Endothelial cell of umbilical vein (primary cell): ENCODE measurements around the gene PCBD2. TPM values are rescaled to one million over a fixed set of nuclear protein-coding genes. Genes with fewer than 3 reads are reported as not detected.

Experiments used
- BruUV-seq: library from RNA; stranded (reverse); fragments of 400-500 nt; replicated peaks from 2 replicates; lab custom pipeline; 2021; lab: Mats Ljungman, UMichigan
- CTCF ChIA-PET: fragments of 300-600, 350-600 bp; sonication (Branson Sonifier 250); formaldehyde crosslinking; loops from one replicate; lab custom pipeline; 2021; ENCODE audit warnings: antibody characterized with exemption, inconsistent platforms; lab: Charles Lee
- POLR2A ChIA-PET: fragments of 300-600, 350-600 bp; sonication (Branson Sonifier 250); formaldehyde crosslinking; loops from one replicate; lab custom pipeline; 2021; ENCODE audit warnings: antibody characterized with exemption, inconsistent platforms; lab: Charles Lee
- DNase-seq: peaks from one replicate; pipeline ENCODE4 v3.0.0-alpha.2; 2011; ENCODE audit warnings: low read depth, low spot score
- FAIRE-seq: peaks from 2 replicates; lab custom pipeline; 2011; peaks lifted over from hg19 to GRCh38; lab: Jason Lieb, UNC
- H2AFZ ChIP-seq: 2 replicates; pipeline ENCODE4 v1.6.0; 2012; ENCODE audit warnings: low read depth, low read length, control low read depth, inconsistent platforms
- H3K27ac ChIP-seq: 2 replicates; pipeline ENCODE4 v1.5.1; 2011; ENCODE audit warnings: low read depth, mild to moderate bottlenecking, control low read depth, low read length, moderate library complexity; ENCODE audit not compliant: insufficient read depth
- H3K27me3 ChIP-seq, 2 experiments: 2 replicates each; pipeline versions ENCODE4 v1.6.0 to v1.6.1; 2011; ENCODE audit warnings: low read length in 2 of 2, mixed read lengths in 1 of 2; ENCODE audit not compliant: control insufficient read depth in 2 of 2, insufficient read depth in 2 of 2
- H3K36me3 ChIP-seq, 2 experiments: 2 replicates in 1 of 2; 3 replicates in 1 of 2; pipeline ENCODE4 v1.5.1; 2011; ENCODE audit warnings: low read length in 2 of 2, mild to moderate bottlenecking in 1 of 2, moderate library complexity in 1 of 2; ENCODE audit not compliant: control insufficient read depth in 2 of 2, insufficient read depth in 2 of 2; ENCODE audit errors: extremely low read depth in 1 of 2
- H3K4me1 ChIP-seq: 3 replicates; pipeline ENCODE4 v1.5.1; 2011; ENCODE audit warnings: mild to moderate bottlenecking, low read length; ENCODE audit not compliant: control insufficient read depth, insufficient read depth; ENCODE audit errors: extremely low read depth
- H3K4me2 ChIP-seq: 2 replicates; pipeline ENCODE4 v1.6.1; 2011; ENCODE audit warnings: low read length, control low read depth, mixed read lengths; ENCODE audit not compliant: insufficient read depth
- H3K4me3 ChIP-seq, 3 experiments: fragments of 200-600 bp in 1 of 3; sonication (generic), shearing (Covaris generic) in 1 of 3; replicated peaks in 1 of 3; 2 replicates each; pipeline ENCODE4 v1.5.1; 2011 to 2016; ENCODE audit warnings: control low read depth in 3 of 3, low read length in 3 of 3, mild to moderate bottlenecking in 2 of 3, inconsistent platforms in 1 of 3, low read depth in 1 of 3, moderate library complexity in 1 of 3; ENCODE audit not compliant: insufficient read depth in 1 of 3
- H3K79me2 ChIP-seq: 2 replicates; pipeline ENCODE4 v1.6.0; 2012; ENCODE audit warnings: low read length, inconsistent platforms; ENCODE audit not compliant: control insufficient read depth, insufficient read depth
- H3K9ac ChIP-seq: replicated peaks from 2 replicates; pipeline ENCODE3; 2011; ENCODE audit warnings: low read length, control low read depth; ENCODE audit not compliant: insufficient read depth; ENCODE audit errors: extremely low read depth
- H3K9me1 ChIP-seq: replicated peaks from 3 replicates; pipeline ENCODE4 v1.6.0; 2011; ENCODE audit warnings: mild to moderate bottlenecking, low read length; ENCODE audit not compliant: control insufficient read depth, insufficient read depth; ENCODE audit errors: extremely low read depth
- H3K9me3 ChIP-seq: replicated peaks from 2 replicates; pipeline ENCODE4 v1.5.1; 2012; ENCODE audit warnings: low read length, inconsistent platforms; ENCODE audit not compliant: control insufficient read depth, insufficient read depth
- H4K20me1 ChIP-seq: replicated peaks from 2 replicates; pipeline ENCODE3; 2011; ENCODE audit warnings: mild to moderate bottlenecking, low read length; ENCODE audit not compliant: control insufficient read depth, insufficient read depth; ENCODE audit errors: extremely low read depth
- EZH2 ChIP-seq: IDR thresholded peaks from 2 replicates; pipeline ENCODE4 v1.6.1; 2012; ENCODE audit warnings: borderline replicate concordance, low read depth, mild to moderate bottlenecking, moderate library complexity, low read length, inconsistent platforms; ENCODE audit not compliant: severe bottlenecking
- FOS ChIP-seq: IDR thresholded peaks from 2 replicates; pipeline ENCODE4 v1.6.1; 2011; ENCODE audit warnings: mild to moderate bottlenecking, low read length, moderate library complexity, borderline replicate concordance; ENCODE audit not compliant: insufficient read depth
- GATA2 ChIP-seq: IDR thresholded peaks from 2 replicates; pipeline ENCODE4 v1.7.0; 2011; ENCODE audit warnings: low read depth, mild to moderate bottlenecking, moderate library complexity, mixed read lengths, low read length; ENCODE audit not compliant: insufficient read length, insufficient read depth
- JUN ChIP-seq: IDR thresholded peaks from 2 replicates; pipeline ENCODE4 v1.6.1; 2011; ENCODE audit warnings: borderline replicate concordance, low read depth; ENCODE audit not compliant: insufficient read length, insufficient read depth
- MAX ChIP-seq: IDR thresholded peaks from 2 replicates; pipeline ENCODE4 v1.6.1; 2011; ENCODE audit not compliant: insufficient read depth, insufficient read length
- MYC ChIP-seq: IDR thresholded peaks from one replicate; pipeline ENCODE4 v1.6.1; 2011; ENCODE audit warnings: mild to moderate bottlenecking, low read depth, low read length
- POLR2A ChIP-seq: IDR thresholded peaks from 2 replicates; pipeline ENCODE4 v1.6.1; 2012; ENCODE audit warnings: low read depth, mild to moderate bottlenecking, control low read depth, low read length
- POLR2AphosphoS5 ChIP-seq: IDR thresholded peaks from 2 replicates; pipeline ENCODE4 v1.6.1; 2012; ENCODE audit warnings: low read depth, mild to moderate bottlenecking, control low read depth, low read length, moderate library complexity; ENCODE audit not compliant: insufficient read depth
- dilution Hi-C: fragments of 300-500 bp; cut with MboI; formaldehyde crosslinking; loops from one replicate; pipeline ENCODE4 v1.15.0; 2019; ENCODE audit warnings: low sequenced_read_pairs; ENCODE audit not compliant: extremely low pct_ligation_motif_present
- intact Hi-C: fragments of 100-400 bp; cut with micrococcal nuclease; formaldehyde crosslinking; loops from one replicate; pipeline ENCODE4 v1.10.0; 2022
- polyA plus RNA-seq, 4 experiments: library from polyadenylated mRNA; depleted of rRNA in 3 of 4; stranded (reverse) in 3 of 4; unstranded in 1 of 4; fragments of >200 nt; gene quantifications; 2 replicates each; pipeline versions ENCODE4 v1.2.1 to v1.2.3, GENCODE V29; 2011 to 2012; ENCODE audit warnings: missing spikeins in 1 of 4
- total RNA-seq: library from RNA; stranded (reverse); gene quantifications from 2 replicates; pipeline ENCODE4 v1.2.3, GENCODE V29; 2021
- TF ChIP-seq, protein P1 (sequence below), 2 donors: IDR thresholded peaks; 1 replicate in 1 of 2; 2 replicates in 1 of 2; pipeline ENCODE4 v1.5.1; 2011; ENCODE audit warnings: low read length in 2 of 2, mild to moderate bottlenecking in 2 of 2, moderate library complexity in 2 of 2, control low read depth in 1 of 2, inconsistent platforms in 1 of 2, low read depth in 1 of 2; ENCODE audit not compliant: insufficient read depth in 1 of 2; ENCODE audit errors: extremely low read depth in 1 of 2

Gene PCBD2
- total and polyA plus RNA-seq, 2 donors (not counting 3 experiments of a cell fraction or from before 2014, with no cell fraction given): 4.0 to 10.7 TPM

DNA sequence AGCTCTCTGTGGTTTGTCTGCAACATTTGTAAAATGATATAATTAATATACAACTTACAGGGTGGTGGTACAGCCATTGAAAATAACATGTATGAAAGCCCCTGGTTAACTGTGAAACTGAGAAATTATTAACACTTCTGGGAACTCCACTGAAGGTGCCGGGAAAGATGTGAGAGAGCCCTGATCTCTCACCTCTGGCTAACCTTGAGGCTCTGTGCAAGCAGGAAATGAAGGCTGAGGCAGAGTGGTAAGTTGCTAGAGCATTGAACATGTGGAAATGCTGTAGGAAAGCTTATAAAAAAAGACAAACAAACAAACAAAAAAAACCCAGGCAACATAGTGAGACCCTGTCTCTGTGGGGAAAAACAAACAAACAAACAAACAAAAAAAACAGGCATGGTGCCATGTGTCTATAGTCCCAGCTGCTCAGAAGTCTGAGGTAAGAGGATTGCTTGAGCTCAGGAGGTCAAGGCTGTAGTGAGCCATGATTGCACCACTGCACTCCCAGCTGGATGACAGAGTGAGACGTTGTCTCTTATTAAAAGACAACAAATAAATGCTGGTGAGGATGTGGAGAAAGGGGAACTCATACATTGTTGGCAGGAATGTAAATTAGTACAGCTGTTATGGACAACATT lies 70.3 kb downstream of the PCBD2 start:
- ChIA-PET POLR2A (no interaction called here), CTCF (no interaction called here)
- FAIRE-seq (no peak), DNase-seq (no peak)
- Histone ChIP-seq H3K9me3 (no peaks in the 10 kb centered on the region), H3K9ac (no peak overlapping the region), H3K27me3 (no peaks in the 10 kb centered on the region), H4K20me1 (no peaks in the 10 kb centered on the region), H2AFZ (no peak overlapping the region), H3K36me3 (no peaks in the 10 kb centered on the region), H3K9me1 (no peaks in the 10 kb centered on the region), H3K79me2 (no peaks in the 10 kb centered on the region), H3K4me2 (no peak overlapping the region), H3K4me3 (no peak overlapping the region), H3K4me1 (no peaks in the 10 kb centered on the region), H3K27ac (no peak overlapping the region)
- intact Hi-C loops: no loop called here
- TF ChIP-seq FOS (no peak), POLR2AphosphoS5 (no peak), JUN (no peak), MYC (no peak), POLR2A (no peak), GATA2 (no peak), MAX (no peak), EZH2 (no peak)
- TF ChIP-seq, protein P1, sequence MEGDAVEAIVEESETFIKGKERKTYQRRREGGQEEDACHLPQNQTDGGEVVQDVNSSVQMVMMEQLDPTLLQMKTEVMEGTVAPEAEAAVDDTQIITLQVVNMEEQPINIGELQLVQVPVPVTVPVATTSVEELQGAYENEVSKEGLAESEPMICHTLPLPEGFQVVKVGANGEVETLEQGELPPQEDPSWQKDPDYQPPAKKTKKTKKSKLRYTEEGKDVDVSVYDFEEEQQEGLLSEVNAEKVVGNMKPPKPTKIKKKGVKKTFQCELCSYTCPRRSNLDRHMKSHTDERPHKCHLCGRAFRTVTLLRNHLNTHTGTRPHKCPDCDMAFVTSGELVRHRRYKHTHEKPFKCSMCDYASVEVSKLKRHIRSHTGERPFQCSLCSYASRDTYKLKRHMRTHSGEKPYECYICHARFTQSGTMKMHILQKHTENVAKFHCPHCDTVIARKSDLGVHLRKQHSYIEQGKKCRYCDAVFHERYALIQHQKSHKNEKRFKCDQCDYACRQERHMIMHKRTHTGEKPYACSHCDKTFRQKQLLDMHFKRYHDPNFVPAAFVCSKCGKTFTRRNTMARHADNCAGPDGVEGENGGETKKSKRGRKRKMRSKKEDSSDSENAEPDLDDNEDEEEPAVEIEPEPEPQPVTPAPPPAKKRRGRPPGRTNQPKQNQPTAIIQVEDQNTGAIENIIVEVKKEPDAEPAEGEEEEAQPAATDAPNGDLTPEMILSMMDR (IDR thresholded peaks at IDR 0.05; ENCODE audit: extremely low read depth in 1 of 2, insufficient read depth in 1 of 2, low read depth in 1 of 2, low read length in 2 of 2): no peak
- no TSS peak for BruUV-seq
- dilution Hi-C loops: no loop called here
